ENCODE data around the gene NCF4.

Gene NCF4

GRCh38 chr22:36860821-36861659 is at the start of gene NCF4:
NCF4 (plus strand) TSS chr22:36861006; CDS start chr22:36861172, 166 bp downstream.
- DNase-seq (ENCODE audit: low read depth in 2 of 2), result no peak

DNA sequence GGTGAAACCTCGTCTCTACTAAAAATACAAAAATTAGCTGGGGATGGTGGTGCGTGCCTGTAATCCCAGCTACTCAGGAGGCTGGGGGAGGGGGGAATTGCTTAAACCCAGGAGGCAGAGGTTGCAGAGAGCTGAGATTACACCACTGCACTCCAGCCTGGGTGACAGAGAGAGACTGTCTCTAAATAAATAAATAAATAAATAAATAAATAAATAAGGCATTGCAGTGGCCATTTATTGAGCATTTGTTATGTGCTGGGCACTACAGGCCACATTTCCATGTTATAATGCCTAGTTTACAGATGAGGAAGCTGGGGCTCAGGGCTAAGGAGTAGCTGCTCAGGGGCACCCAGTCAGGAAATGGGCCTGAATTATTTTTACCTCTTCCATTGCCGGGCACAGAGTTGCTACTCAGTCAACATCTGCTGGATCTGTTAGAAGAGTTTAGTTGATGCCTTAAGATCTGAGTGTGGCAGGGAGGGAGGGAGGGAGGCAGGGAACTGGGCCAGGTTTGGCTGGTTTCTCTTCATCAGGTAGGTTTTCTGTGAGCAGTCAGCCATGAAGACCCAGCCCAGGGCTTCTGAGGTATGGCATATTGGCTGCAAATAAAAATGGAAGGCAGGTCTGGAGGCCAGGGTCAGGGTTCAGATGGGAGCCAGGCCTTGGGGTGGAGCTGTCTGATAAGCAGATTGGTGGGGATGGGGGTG is 49.6 kb upstream of the NCF4 start:
- DNase-seq (ENCODE audit: low read depth in 2 of 2), result no peak

GRCh38 chr22:36814801-36815200 is 46.0 kb upstream of the NCF4 start:
- no peak for DNase-seq (ENCODE audit: low read depth in 2 of 2)

- no peak for DNase-seq (ENCODE audit: low read depth in 2 of 2)
Measured at GRCh38 chr22:36815558-36816338, 45.1 kb upstream of the NCF4 start.

- DNase-seq (ENCODE audit: low read depth in 2 of 2), result no peak
Measured at GRCh38 chr22:36816339-36816635, 44.5 kb upstream of the NCF4 start.

- DNase-seq (ENCODE audit: low read depth in 2 of 2), result no peak
Measured at GRCh38 chr22:36816636-36817524, 43.9 kb upstream of the NCF4 start, which contains the start of gene PVALB. PVALB (minus strand) TSS chr22:36817035; CDS start chr22:36817005, 30 bp downstream.

GRCh38 chr22:36817525-36817848 is 43.3 kb upstream of the NCF4 start:
- no peak for DNase-seq (ENCODE audit: low read depth in 2 of 2)

DNA sequence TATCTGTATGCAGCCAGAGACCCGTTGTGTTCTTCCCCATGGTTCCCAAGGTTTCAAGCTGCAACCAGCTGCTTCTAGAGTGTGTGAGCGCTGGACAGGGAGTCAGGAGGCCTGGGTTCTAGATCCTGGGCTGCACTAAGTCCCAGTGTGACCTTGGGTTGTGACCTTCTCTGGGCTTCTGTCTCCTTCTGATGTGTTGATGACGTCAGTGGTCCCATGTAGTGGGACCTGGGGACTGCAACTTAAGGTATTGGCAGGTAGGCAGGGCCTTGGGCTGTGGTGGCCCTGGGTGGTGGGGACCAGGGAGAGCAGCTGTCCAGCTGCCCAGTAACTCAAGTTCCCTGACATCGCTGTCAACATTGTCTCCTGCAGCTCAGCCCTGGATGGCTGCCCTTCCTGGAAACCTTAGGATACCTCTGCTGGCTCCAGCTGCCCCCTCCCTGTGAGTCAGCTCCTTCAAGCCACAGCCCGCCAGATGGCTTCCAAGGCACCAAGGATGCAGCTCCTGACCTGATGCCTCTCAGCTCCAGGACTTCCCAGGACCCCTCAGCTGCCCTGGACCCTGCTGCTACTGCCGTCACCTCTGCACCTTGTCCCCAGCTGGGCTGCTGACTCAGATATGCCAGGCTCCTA is 42.7 kb upstream of the NCF4 start:
- DNase-seq (ENCODE audit: low read depth in 2 of 2), result no peak

DNA sequence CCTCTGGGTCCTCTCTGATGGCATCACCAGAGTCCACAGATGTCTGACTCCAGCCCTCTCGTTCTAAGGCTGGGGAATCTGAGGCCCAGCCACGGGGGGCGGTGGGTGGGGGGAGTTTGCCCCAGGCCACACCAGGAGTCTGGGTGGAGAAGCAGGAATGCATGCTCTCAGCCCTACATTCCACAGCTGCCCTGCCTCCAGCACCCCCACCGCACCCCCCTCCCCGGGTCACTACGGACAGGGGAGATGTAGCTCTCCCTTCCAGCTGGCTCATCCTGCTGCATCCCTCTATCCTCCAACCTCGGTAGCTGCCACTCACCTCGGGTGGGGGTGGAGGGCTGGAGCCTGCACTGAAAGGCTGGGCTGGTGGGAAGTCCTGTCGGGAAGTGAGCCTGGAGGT is 41.7 kb upstream of the NCF4 start:
- DNase-seq (ENCODE audit: low read depth in 2 of 2), result no peak

DNA sequence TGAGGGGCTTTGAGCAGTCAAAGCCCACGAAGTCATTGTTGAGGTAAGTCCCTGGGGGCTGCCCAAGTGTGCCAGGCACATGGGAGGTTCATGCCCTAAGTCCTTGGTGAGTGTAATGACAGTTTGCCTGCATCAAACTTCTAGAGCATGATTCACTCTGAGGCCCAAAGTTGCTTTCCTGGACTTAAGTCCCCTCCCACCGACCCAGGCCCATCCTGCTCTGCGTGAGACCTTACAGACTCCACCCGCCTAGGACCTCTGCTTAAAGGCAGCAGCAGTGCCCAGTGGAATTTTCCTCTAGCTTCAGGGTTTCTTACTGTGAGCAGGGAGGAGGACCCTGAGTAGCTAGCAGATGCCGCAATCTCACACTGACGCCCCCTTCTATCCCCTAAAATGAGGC is 38.2 kb upstream of the NCF4 start:
- DNase-seq (ENCODE audit: low read depth in 2 of 2), result no peak

DNA sequence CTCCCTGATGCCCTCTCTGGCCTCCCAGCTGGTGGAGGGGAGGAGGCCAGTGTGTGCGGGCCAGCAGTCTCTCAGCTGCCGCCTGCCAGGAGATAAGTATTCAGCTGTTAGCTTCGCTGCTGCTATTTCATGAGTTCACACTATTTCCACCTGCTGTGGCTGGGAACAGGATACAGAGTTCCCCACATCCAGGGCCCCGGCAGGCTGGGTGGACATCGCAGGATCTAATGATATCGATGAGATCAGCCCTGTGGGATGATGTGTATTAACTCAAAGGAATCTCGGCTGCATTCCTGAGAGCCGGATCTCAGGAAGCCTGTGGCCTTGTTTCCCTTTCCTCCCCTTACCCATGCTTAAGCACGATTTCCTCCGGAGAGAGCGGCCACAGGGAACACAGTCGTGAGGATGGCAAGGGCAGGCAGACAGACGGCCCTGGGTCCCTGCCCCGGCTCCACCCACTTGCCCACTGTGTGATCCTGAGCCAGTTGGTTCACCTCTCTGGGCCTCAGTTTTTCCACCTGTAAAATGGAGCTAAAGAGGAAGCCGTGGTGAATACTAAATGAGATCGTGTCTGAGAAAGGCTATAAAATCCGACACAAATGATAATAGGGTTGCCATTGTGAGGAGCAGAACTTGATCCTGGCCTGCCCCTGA is 37.5 kb upstream of the NCF4 start:
- DNase-seq (ENCODE audit: low read depth in 2 of 2), result no peak

GRCh38 chr22:36824655-36825054 is 36.2 kb upstream of the NCF4 start:
- no peak for DNase-seq (ENCODE audit: low read depth in 2 of 2)

- DNase-seq (ENCODE audit: low read depth in 2 of 2), result no peak
Measured at GRCh38 chr22:36826262-36826661, 34.5 kb upstream of the NCF4 start.

DNA sequence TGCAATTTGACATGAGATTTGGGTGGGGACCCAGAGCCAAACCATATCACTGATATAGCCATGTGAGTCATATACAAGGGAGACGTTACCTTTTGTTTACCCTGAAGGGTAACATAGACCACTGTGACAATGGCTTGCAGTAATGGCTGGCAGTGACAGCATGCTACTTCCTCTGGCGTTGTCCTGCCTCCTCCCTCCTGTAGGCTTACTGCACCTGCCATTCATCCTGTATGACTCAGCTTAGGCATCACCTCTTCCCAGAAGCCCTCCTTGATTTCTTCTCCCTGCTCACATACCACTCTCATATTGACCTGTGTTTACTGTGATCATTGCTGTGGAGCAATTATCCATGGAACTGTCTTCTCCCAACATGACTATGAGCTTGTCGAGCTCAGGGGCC is 32.0 kb upstream of the NCF4 start:
- DNase-seq (ENCODE audit: low read depth in 2 of 2), result no peak

DNA sequence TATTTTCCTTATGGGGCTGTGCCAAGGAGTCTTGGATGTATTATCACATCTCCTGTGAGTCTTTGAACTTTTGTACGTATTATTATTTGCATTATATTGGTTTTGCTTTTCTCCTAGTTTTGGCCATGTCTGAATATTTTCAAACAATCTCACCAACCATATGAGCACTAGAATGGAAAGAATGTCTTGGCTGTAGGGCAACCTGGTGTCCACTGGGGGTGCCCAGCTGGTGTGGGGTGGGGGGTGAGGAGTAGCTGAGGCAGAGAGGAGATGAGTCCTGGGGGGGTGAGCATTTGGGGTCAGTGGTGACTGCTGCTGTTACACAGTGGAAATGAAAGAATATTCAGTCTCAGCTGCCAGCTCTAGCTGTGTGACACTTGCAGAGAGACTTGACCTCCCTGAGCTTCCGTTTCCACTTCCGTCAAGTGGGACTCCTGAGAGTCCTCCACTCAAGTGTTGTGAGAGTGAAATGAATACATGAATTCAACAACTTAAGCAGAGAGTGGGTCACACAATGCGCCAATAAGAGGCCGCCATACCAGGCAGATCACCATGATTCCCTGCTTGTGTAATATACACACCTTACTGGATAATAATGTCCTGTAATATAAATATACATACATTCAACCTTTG is 31.3 kb upstream of the NCF4 start:
- DNase-seq (ENCODE audit: low read depth in 2 of 2), result no peak

- DNase-seq (ENCODE audit: low read depth in 2 of 2), result no peak
Measured at GRCh38 chr22:36830601-36831000, 30.2 kb upstream of the NCF4 start.

GRCh38 chr22:36831206-36831605 is 29.6 kb upstream of the NCF4 start:
- DNase-seq (ENCODE audit: low read depth in 2 of 2), result no peak

DNA sequence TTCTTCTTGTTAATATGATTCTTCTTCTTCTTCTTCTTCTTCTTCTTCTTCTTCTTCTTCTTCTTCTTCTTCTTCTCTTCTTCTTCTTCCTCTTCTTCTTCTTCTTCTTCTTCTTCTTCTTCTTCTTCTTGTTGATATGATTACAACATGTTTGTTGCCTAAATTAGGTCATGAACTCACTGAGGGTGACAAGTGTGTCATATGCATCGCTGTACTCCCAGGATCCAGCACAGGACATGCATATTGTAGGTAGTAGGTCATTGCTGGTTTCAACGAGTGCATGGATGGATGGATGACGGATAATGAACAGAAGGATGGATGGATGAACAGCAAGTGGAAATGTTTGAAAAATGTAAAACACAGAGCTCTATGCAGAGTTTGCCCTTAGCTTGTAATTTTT is 29.1 kb upstream of the NCF4 start:
- DNase-seq (ENCODE audit: low read depth in 2 of 2), result no peak

GRCh38 chr22:36833073-36833472 is 27.7 kb upstream of the NCF4 start:
- DNase-seq (ENCODE audit: low read depth in 2 of 2), result no peak

DNA sequence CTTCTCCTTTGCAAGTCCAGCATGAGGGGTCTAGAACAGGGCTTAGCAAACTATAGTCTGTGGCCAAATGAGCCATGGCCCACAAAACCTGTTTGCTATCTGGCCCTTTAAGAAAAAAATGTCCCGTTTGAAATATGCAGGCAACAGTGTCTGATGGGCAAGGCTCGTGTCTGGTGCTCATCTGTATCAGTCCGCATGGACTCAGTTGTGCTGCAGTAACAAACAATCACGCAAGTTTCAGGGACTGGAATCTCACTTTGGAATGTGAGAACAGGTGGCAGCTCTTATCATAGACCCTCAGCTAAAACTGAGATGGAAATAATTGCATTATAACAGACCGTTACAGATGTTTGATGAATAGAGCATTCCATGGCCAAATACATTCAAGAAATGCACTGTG is 24.9 kb upstream of the NCF4 start:
- no peak for DNase-seq (ENCODE audit: low read depth in 2 of 2)

Measured in stimulated activated CD8-positive, alpha-beta memory T cell treated with anti-CD3 and anti-CD28 coated beads, Interleukin-7, amount 100 ng/mL, for 1 hour (primary cell).